Measurements from ENCODE around the gene TP53I11. TPM values are rescaled to one million over a fixed set of nuclear protein-coding genes. Genes with fewer than 3 reads are reported as not detected.

Gene TP53I11
- total and polyA plus RNA-seq, 2 of the 13 experiments (the other 11 are each of a cell fraction or from before 2014, with no cell fraction given) = not detected

- no peak overlapping the region for H3K4me2 ChIP-seq (ENCODE audit: low read depth, low read length)
- FAIRE-seq (no peak), ATAC-seq (no peak), DNase-seq (ENCODE audit: low spot score) (no peak)
- H2AFZ ChIP-seq (ENCODE audit: low read length) = no peak overlapping the region
- H3K4me3 ChIP-seq (replicated peaks in 1 of 3; ENCODE audit: insufficient read depth in 1 of 3, low read depth in 2 of 3, low read length in 3 of 3) = no peak overlapping the region
- no TSS peak for BruUV-seq (replicated peaks)
- H3K27me3 ChIP-seq (ENCODE audit: control insufficient read depth in 1 of 2, insufficient read depth in 2 of 2, low read length in 2 of 2) = peaks cover 3 to 33% of the 10 kb centered on the region in 2 experiments; a peak in 4 of 5 replicates
- H3K9ac ChIP-seq (ENCODE audit: insufficient read depth, low read depth, low read length) = no peak overlapping the region
- ChIA-PET POLR2A (no interaction called here), CTCF (ENCODE audit: low intra/inter-chr PET ratio, low total read pairs) (no interaction called here)
- H3K4me1 ChIP-seq (ENCODE audit: insufficient read depth, low read length) = no peaks in the 10 kb centered on the region
- no peak overlapping the region for H3K27ac ChIP-seq (ENCODE audit: extremely low read length, insufficient read depth, low read length)
- no peaks in the 10 kb centered on the region for H3K36me3 ChIP-seq (replicated peaks in 1 of 2; ENCODE audit: control insufficient read depth in 1 of 2, insufficient read depth in 2 of 2, low read length in 2 of 2)
- no peak for TF ChIP-seq ZNF609 (CRISPR knock-in tag; IDR thresholded peaks at IDR 0.05; ENCODE audit: borderline replicate concordance)
- TF ChIP-seq JUNB (CRISPR knock-in tag; IDR thresholded peaks at IDR 0.05; ENCODE audit: borderline replicate concordance) = no peak
- no peak for TF ChIP-seq PRMT3 (CRISPR knock-in tag; IDR thresholded peaks at IDR 0.05; ENCODE audit: borderline replicate concordance, low read depth)
- TF ChIP-seq TAF15 (IDR thresholded peaks at IDR 0.05; ENCODE audit: low read depth, low read length, poor library complexity, severe bottlenecking) = no peak
- TF ChIP-seq KMT2A (CRISPR knock-in tag; IDR thresholded peaks at IDR 0.05) = no peak
- no peak for TF ChIP-seq MTA1 (CRISPR knock-in tag; IDR thresholded peaks at IDR 0.05; ENCODE audit: borderline replicate concordance)
- no peak for TF ChIP-seq ZNF205 (CRISPR knock-in tag; IDR thresholded peaks at IDR 0.05)
- no peak for TF ChIP-seq RXRA (CRISPR knock-in tag; IDR thresholded peaks at IDR 0.05)
- no peak for TF ChIP-seq RBM39 (IDR thresholded peaks at IDR 0.05; ENCODE audit: low read depth, low read length, poor library complexity, severe bottlenecking)
- no peak for TF ChIP-seq PPARG (CRISPR knock-in tag; conservative IDR thresholded peaks at IDR 0.05)
- TF ChIP-seq ZNF207 (IDR thresholded peaks at IDR 0.05; ENCODE audit: borderline replicate concordance) = no peak
- no peak for TF ChIP-seq SETDB1 (CRISPR knock-in tag; IDR thresholded peaks at IDR 0.05; ENCODE audit: borderline replicate concordance)
- TF ChIP-seq ZNF788 (CRISPR knock-in tag; IDR thresholded peaks at IDR 0.05; ENCODE audit: borderline replicate concordance) = no peak
- no peak for TF ChIP-seq BATF2 (CRISPR knock-in tag; IDR thresholded peaks at IDR 0.05)
- in situ Hi-C loops (cut with HindIII; ENCODE audit: extremely low pct_ligation_motif_present, low pct_unique_long_range_greater_than_20kb) (loop anchor here (5.0 kb wide), 1 partner anchor 292 kb away; no protein-coding TSS in a partner anchor), intact Hi-C loops (cut with micrococcal nuclease; ENCODE audit: unreplicated experiment) (loop anchor here (5.0 kb wide), 1 partner anchor 187 kb away; the partner anchor contains the start of gene TSPAN18)
- WGBS (ENCODE audit: low lambda C conversion rate) = 0% methylated on average over 1 of the region's 2 CpGs
- H4K20me1 ChIP-seq (ENCODE audit: insufficient read depth, low read length) = no peaks in the 10 kb centered on the region
- no peaks in the 10 kb centered on the region for H3K79me2 ChIP-seq (ENCODE audit: insufficient read depth, low read length)
- H3K9me3 ChIP-seq (ENCODE audit: low read length) = no peaks in the 10 kb centered on the region
Observed at GRCh38 chr11:44914105-44914504, 36.6 kb downstream of the TP53I11 start.

All from HepG2 (cell line).